ENCODE results near the gene DCTN2.
"Not testable (repeated sequence)": the region's sequence is repeated elsewhere in the genome, so short reads cannot be mapped to it uniquely, and the experiment has no call there.

The DCTN2 gene

DNA sequence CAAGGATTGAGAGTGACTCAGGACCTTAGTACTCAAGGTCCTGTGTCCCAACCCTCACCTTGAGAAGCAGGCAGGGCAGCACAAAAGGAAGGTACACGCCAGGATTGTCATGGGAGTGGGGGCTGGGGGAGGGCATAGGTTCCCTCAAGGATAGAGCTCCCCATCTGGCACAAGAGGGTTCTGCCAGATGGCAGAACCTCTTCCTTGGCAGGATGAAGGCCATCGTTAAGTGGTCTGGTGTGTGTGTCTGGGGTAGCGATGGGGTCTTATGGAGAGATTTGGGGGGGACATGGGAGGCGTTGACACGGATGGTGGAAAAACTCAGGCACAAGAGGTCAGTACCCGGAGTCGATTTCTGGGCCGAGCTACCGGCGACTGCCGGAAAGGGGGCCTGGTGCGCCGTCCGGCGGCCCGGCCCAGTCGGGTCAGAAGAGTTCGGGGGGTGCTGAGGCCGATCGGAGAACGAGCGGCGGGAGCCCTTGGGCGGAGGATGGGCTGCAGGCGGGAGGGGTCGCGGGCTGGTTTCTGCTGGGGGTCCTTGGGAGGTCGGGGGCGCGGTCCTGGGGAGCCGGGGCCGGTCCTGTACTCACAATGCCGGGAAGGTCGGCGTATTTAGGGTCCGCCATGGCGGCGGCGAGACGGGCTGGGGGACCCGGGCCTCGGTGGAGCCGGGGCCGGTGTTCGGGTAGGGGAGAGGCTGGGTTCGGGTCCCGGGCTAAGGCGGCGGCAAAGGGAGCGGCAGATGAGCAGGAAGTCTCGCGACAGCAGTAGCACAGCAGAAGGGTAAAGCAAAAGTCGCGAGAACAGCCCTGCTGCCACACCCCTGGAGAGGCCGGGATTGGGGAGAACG lies at the start of gene DCTN2:
Gene DCTN2 (minus strand): TSS at position 755 of the 850 bp plus-strand sequence. CDS start 129 bp downstream, at position 626.
- DNase-seq, result peak; percentile 92

DNA sequence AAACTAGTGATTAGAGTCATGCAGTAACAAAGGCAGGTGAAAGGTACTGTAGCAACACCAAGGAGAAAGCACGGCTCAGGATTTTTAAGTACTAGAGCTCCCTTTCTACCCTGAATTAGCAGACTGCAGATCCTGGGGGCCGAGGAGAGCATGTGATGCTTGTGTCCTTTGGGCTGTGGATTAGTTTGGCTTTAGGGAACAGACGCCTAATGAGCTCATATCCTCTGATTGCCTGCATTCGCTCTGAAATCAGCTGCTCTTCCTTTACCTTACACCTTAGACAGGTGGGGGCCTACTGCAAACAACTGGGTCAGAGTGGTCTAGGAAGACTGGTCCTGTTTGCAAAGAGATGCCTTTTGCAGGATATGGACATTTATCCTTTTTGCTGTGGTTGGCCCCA lies 46.2 kb upstream of the DCTN2 start:
- DNase-seq, result no peak

DNA sequence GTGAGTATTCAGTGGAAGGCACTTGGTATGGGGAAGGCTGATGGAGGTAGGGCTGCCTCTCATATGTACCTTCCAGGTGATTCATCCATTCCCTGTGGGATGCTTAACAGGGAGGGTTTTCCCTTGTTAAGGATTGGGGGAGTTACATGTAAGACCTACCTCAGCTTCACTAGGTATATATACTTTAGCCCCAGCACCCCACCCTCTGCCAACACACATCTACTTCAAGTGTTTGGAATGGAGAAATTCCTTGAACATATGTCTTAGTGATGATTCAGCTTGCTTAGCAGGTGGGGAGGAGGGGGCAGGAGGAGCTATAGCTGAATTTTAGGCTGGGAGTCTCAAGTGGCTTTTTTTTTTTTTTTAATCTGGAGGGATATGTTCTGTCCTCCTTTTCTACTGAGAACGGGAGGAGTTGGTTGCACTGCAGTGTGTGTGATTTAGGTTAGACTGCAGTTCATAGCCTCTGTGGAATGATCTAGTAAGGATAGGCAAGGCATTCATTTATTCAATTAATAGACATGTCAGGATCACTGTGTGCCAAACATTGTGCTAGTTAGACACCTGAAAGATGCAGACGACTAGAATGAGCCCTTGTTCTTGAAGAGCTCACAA lies 45.7 kb upstream of the DCTN2 start:
- no peak for DNase-seq

DNA sequence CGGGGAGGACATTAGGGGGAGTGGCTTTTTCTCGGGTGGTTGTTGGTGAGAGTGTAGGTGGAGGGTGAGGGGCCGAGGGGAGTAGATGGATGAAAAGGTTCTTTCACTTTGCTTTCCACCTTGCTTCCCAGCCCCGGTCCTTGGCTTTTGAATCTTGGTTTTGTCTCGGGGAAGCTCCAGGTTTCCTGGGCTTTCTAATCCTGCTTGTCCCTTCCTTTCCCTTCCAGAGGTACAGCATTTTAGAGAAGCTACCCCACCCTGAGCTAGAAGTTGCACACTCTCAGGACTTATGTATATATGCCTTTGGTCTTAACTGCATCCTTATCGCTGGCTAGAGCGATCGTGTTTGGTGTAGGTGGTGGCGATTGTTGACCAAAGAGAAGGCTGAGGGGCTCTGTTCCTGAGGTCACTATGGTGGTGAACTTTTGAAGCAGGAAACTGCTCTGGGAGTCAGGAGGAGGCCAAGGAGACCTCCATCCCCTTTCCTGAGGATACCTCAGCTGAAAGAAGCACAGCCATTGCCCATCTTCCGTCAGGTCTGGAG lies 44.9 kb upstream of the DCTN2 start:
- no peak for DNase-seq

DNA sequence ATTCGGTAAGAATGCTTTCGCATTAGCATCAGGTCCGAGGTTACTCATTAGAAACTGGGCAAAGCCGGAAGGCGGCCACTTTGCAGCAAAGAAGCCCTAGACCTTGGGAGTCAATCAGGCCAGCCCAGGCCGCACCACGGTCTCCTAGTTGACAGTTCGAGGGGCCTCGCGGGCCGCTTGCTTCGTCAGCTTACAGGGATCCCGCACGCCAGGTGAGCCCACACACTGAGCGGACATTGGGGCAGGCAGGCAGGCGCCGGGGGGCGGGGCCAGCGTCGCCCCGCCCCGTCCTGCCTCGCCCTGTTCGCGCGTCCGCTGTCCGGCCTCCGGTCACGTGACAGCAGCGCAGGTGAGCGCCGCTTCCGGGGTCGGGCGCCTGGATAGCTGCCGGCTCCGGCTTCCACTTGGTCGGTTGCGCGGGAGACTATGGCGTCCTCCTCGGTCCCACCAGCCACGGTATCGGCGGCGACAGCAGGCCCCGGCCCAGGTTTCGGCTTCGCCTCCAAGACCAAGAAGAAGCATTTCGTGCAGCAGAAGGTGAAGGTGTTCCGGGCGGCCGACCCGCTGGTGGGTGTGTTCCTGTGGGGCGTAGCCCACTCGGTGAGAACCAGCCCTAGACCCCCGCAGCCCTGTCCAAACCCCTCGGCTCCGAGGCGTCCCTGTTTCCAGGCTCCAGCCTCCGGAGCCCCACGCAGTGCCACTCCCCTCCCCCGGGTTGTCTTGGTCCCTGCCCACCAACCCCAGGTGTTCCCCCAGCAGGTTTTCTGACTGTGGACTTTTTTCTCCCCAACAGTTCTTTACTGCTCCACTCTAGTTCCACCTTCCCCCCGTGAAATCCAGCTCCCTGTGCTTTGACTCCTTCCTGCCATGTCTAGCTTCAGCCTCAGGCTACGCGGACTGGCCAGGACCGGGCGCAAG lies 44.1 kb upstream of the DCTN2 start, which contains the start of gene PIP4K2C:
Gene PIP4K2C (plus strand): TSS at position 329 of the 918 bp plus-strand sequence. CDS start 98 bp downstream, at position 427.
- peak; percentile 53 for DNase-seq

DNA sequence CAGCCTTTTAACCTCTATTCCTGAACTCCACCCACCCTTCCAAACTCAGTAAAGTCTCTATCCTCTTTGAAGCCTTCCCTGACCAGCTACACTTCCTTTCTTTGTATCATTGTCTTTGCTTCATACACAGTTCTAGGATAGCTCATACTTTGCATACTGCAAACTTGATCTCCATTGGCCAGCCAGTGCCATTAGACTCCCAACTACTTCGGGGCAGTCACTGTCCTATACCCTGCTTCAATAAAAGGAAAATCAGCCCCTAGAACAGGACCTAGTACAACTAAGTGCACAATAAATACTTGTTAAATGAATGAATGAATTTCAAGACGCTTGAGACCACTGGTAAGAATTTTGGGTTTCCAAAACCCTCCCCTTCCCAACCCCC lies 43.5 kb upstream of the DCTN2 start:
- DNase-seq, result peak; percentile 30

DNA sequence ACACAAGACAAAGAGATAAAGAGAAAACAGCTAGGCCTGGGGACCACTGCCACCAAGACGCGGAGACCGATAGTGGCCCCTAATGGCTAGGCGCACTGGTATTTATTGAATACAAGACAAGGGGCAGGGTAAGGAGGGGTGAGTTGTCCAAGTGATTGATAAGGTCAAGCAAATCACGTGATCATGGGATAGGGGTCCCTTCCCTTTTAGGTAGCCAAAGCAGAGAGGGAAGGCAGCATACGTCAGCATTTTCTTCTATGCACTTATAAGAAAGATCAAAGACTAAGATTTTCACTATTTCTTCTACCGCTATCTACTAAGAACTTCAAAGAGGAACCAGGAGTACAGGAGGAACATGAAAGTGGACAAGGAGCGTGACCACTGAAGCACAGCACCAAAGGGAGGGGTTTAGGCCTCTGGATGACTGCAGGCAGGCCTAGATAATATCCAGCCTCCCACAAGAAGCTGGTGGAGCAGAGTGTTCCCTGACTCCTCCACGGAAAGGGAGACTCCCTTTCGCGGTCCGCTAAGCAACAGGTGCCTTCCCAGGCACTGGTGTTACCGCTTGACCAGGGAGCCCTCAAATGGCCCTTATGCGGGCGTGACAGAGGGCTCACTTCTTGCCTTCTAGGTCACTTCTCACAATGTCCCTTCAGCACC lies 42.1 kb upstream of the DCTN2 start:
- not testable (repeated sequence) for DNase-seq

DNA sequence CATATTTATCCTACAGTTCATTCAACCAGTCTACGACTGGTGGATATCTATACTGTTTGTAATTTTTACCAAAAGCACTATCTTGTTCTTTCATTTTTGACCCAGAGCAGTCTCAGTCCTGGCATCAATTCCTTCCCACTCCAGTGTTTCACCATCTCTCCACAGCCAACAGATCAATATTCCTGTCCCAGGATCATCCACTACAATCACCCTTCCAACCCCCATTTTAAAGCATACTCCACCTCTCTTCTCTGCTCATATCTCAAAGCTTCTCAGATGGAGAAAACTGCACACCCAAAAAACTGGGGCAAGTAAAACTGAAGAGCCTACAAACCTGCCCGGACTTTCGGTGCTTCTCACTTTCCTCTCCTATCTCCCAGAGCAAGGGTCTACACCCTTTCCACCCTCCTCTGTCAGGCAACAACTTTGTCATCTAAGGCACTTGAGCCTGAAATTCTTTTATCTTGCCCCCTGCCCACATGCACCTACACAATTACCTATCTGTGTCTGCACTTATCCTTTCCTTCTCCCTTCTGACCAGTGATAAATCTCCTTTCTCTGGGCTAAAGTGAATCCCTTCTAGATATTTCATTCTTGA lies 39.9 kb upstream of the DCTN2 start:
- no peak for DNase-seq

DNA sequence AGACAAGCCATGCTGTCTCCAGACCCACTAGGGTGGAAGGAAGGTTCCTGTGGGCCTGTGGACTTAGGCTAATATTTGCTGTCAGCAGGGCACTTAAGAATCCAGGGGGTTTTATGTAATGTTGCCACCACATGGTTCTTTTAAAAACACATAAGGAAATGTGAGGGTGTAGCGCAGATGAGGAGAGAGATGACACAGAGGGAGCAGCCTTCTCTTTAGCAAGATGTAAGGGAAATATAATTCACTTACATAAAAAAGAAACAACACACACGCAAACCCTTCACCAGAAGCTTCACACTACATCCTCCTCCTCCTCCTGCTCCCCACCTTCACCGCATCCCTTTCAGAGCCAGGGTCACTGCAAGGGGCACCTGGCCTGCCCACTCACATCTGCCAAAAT lies 39.1 kb upstream of the DCTN2 start:
- no peak for DNase-seq

DNA sequence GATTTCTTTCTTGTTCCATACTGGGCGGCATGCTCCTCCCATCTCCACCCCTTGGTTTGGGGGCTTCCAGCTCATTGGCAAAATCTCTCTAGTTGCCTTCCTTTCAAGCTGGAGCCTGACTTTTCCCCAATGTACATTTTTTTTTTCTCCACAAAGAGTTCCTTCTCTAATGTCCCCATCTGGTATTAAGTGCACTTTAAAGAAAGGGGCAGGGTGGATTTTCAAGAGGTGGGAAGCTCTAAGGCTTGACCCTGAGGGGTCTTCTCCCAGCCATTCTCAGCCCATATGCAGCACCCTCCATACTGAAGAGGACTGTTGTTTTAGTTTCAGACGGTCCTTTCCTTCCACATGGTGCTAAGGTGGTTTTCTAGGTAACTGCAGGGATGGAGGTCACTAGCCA lies 38.2 kb upstream of the DCTN2 start:
- no peak for DNase-seq

DNA sequence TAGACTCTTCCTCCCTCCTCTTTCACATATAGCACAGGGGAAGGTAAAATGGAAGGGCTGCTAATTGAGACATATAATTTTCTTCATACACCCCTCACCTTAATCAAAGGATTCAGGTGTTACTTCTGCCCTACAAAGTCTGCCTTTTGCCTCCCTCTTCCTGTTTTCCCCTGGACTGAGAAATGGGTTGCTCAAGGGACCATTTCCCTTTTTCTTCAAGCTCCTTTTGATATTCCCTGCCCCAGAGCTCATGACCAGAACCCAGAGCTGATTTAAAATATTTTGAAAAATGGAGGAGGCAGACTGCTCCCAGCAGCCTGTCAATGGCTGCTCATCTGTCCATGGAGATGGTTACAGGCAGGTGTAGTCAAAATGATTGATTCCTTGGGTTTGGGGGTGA lies 37.7 kb upstream of the DCTN2 start:
- DNase-seq, result no peak

DNA sequence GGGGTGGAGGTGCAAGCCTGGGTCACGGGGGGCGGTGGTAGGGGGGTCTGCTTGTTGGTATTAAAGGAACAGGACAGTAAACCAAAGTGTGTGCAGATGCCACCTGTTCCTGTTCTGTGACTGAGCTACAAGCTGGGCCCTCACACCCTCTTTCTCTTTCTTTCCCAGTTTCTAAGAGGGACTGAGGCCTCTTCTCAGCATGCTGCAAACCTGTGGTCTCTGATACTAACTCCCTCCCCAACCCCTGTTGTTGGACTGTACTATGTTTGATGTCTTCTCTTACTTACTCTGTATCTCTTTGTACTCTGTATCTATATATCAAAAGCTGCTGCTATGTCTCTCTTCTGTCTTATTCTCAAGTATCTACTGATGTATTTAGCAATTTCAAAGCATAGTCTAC lies 37.1 kb upstream of the DCTN2 start:
- no peak for DNase-seq

DNA sequence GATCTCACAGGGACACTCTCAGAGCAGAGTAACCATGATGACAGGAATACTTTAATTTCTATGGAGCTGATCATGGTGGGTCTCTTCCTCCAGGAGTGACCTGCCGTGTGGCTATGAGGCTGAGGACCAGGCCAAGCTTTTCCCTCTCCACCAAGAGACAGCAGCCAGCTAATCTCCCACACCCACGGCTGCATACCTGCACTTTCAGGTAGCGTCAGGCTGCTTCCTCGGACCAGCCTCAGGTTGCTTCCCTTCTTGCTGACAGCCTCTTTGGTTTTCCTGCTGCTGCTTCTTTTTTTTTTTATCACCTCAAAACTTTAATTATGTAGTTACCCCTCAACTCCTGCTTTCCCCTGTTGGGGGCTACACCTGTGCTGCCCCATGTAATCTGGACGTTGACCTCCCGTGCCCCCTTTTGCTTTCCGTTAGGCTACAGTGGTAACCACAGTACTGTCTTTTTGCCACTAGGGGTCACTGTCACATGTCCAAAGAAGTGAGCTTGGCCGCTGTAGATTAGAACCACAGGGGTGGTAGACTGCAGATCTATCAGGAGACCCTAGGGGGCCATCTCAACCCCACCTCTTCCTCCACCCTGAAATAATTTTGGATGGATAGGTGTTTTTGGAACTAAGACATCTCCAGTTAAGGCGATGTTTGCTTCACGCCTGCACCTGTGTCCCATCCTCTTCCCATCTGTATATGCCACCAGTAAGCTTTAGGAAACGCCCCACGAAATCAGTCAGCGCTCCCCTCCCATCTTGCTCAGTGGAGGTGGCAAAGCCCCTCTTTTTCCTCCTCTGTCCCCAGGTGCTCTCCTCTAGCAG lies 36.2 kb upstream of the DCTN2 start:
- DNase-seq, result peak; percentile 44

DNA sequence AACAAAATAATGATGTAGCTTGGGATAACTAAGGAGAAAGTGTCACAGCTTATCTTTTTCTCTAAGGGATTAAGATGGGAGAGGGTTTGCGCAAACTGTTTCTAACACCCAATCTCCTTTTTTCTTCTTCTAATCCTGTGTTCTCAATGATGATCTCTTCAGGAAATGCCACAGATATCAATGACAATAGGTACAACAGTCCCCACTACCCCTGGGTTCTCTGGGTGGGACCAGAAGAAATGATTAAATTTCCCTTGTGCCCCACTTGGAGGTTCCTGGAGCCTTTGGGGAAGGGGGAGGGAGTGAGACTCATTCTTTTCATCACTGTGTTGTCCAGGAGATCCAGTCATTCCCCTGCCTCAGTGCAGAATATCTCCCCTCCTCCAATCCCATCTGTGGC lies 35.4 kb upstream of the DCTN2 start:
- no peak for DNase-seq

DNA sequence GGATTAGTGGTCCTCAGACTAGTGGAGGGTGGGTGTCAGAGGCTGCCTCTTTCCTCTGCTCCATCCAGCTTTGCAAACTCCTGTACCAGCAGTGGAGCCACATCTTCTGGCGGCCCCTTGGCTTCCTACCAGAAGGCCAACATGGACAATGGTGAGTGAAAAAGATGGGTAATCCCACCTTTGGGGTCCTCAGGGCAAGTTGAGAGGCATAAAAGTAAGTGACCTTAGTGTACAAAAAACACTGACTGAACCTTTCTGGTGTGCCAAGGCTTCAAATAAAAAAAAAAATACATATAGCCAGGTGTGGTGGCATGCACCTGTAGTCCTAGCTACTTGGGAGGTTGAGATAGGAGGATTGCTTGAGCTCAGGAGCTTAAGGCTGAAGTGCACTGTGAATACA lies 34.8 kb upstream of the DCTN2 start:
- no peak for DNase-seq

DNA sequence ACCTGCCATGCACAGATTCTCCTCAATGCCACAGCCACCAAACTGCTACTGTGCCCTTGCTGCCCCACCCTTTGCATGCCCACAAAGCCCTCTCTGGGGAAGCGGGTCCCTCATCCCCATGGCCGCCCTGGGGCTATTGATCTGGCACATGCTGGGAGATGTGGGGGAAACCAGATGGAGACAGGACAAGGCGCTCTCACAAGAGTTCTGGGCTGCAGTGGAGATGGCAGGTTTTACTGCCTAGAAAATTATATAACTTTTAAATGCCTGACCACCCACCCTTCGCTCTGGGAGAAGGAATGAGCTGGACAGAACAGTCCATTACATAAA lies 33.4 kb upstream of the DCTN2 start:
- no peak for DNase-seq

DNA sequence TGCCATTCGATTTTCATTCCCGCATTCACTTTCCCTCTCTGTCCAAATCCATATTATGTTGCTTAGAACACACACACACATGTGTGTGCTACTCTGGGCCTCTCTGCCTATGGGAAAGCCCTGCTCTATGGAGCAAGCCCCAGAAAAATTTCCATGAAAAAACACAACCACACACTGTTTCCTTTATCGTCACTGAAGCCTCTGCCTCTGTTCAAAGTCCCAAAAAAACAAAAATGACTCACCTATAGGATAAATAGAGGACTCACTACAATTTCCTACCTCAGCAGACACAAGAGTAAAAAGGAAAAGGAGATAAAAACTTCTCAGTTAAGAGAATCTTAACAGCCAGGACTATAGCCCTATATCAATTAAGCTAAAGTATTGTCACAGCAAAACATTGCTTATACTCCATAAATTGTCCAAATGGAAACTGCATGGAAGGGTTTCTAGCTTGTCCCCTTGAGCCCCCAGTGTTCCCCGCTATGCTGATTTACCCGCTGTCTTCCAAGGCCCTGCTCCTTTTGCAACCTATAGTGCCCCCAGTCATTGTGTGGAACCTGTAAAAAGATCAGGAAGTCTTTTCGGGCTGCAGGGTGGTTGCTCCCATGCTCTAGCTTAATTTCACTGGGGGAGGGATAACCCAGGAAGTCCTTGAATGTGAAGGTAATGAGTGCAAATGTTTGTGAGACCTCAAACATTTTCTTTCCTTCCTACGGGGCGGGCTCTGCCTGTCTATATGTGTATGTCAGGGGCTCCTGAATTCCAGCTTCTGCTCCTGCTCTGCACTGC lies 32.9 kb upstream of the DCTN2 start:
- DNase-seq, result no peak

DNA sequence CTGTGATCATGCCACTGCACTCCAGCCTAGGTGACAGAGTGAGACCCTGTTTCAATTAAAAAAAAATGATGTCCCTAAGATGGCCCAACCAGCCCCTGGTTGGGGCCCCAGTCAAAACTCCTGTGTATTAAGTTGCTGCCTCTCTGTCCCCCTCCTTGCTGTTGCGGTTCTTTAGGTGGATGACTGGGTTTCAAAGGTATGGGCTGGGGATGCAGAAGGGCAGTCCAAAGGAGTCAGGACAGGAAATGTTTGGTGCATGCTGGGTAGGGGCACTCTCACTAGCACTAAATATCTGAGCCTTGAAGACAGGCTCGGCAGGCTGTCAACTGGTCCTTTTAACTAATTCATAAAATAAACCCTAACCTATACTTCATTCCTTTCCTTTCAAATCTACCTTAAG lies 32.0 kb upstream of the DCTN2 start:
- no peak for DNase-seq

DNA sequence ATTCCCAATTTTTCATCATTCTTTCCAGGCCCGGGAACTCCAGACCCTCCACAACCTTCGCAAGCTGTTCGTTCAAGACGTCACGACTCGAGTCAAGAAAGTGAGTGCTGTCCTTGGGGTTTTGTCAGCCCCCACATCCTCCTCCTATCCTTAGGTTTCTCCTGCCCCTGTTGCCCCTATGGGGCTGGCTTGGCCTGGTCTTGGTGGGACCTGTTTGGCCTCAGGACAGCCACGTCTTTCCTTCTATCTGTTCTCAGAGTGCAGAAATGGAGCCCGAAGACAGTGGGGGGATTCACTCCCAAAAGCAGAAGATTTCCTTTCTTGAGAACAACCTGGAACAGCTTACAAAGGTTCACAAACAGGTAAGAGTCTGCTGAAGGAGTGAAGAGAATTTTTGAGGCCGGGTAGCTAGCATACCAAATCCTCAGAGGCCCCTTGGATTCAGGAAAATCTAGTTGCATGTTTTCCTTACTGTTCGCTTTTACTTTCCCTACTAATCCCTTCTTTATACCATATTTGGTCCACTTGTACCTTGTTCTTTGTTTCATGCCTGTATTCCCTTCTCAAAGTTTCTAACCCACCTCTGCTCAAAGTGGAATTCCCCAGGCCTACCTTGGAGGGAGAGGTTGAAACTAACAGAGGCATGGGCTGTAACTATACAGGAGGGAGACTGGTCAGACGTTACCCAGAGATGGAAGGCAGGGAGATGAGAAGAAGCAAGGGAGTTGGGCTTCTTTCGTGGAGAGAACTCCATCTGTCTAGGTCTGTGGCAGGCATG lies 31.2 kb upstream of the DCTN2 start:
- DNase-seq, result no peak

Measured in NCI-H2227 treated with DMSO at 0.1 percent for 48 hours (cell line).